ENCODE data around the gene SLC22A31.
A peak's percentile ranks its signal among the peaks of the same experiment; 100 is the strongest.

Gene SLC22A31

GRCh38 chr16:89233678-89234490 lies 33.5 kb upstream of the SLC22A31 start:
- Mint-ChIP-seq H3K9me3 (peaks cover 7% of the 10 kb centered on the region), H3K4me3 (no peak overlapping the region), H3K27me3 (no peaks in the 10 kb centered on the region), H3K27ac (ENCODE audit: low read depth) (no peak overlapping the region), H3K4me1 (no peaks in the 10 kb centered on the region), H3K36me3 (ENCODE audit: insufficient read depth) (peaks cover 2% of the 10 kb centered on the region)
- no peak for ATAC-seq (replicated peaks; ENCODE audit: extremely low read depth, poor library complexity, severe bottlenecking)
- no peak for DNase-seq (ENCODE audit: low spot score in 2 of 2)

- no peak for ATAC-seq (replicated peaks; ENCODE audit: extremely low read depth, poor library complexity, severe bottlenecking)
- no peak overlapping the region for H3K27ac Mint-ChIP-seq (ENCODE audit: low read depth)
- no peaks in the 10 kb centered on the region for H3K4me1 Mint-ChIP-seq
- H3K36me3 Mint-ChIP-seq (ENCODE audit: insufficient read depth) = peaks cover 2% of the 10 kb centered on the region
- H3K4me3 Mint-ChIP-seq = no peak overlapping the region
- DNase-seq (ENCODE audit: low spot score in 2 of 2) = no peak
- H3K9me3 Mint-ChIP-seq = peaks cover 7% of the 10 kb centered on the region
- H3K27me3 Mint-ChIP-seq = no peaks in the 10 kb centered on the region
Measured at GRCh38 chr16:89232107-89232506, 31.8 kb upstream of the SLC22A31 start.

- peaks cover 7% of the 10 kb centered on the region for H3K9me3 Mint-ChIP-seq
- no peaks in the 10 kb centered on the region for H3K27me3 Mint-ChIP-seq
- H3K36me3 Mint-ChIP-seq (ENCODE audit: insufficient read depth) = peaks cover 18% of the 10 kb centered on the region
- H3K27ac Mint-ChIP-seq (ENCODE audit: low read depth) = no peak overlapping the region
- ATAC-seq (replicated peaks; ENCODE audit: extremely low read depth, poor library complexity, severe bottlenecking) (no peak), DNase-seq (ENCODE audit: low spot score in 2 of 2) (no peak)
- no peaks in the 10 kb centered on the region for H3K4me1 Mint-ChIP-seq
- no peak overlapping the region for H3K4me3 Mint-ChIP-seq
Measured at GRCh38 chr16:89230255-89230654, 29.9 kb upstream of the SLC22A31 start.

- H3K27ac Mint-ChIP-seq (ENCODE audit: low read depth) = no peak overlapping the region
- no peaks in the 10 kb centered on the region for H3K9me3 Mint-ChIP-seq
- H3K36me3 Mint-ChIP-seq (ENCODE audit: insufficient read depth) = peaks cover 34% of the 10 kb centered on the region
- no peaks in the 10 kb centered on the region for H3K4me1 Mint-ChIP-seq
- no peaks in the 10 kb centered on the region for H3K27me3 Mint-ChIP-seq
- no peak for DNase-seq (ENCODE audit: low spot score in 2 of 2)
- no peak for ATAC-seq (replicated peaks; ENCODE audit: extremely low read depth, poor library complexity, severe bottlenecking)
- no peak overlapping the region for H3K4me3 Mint-ChIP-seq
Measured at GRCh38 chr16:89224665-89225064, 24.3 kb upstream of the SLC22A31 start.

GRCh38 chr16:89222931-89223330 lies 22.6 kb upstream of the SLC22A31 start:
- no peak overlapping the region for H3K27ac Mint-ChIP-seq (ENCODE audit: low read depth)
- ATAC-seq (replicated peaks; ENCODE audit: extremely low read depth, poor library complexity, severe bottlenecking) (no peak), DNase-seq (ENCODE audit: low spot score in 2 of 2) (no peak)
- no peaks in the 10 kb centered on the region for H3K27me3 Mint-ChIP-seq
- peaks cover 33% of the 10 kb centered on the region for H3K36me3 Mint-ChIP-seq (ENCODE audit: insufficient read depth)
- no peak overlapping the region for H3K4me3 Mint-ChIP-seq
- peaks cover under 1% of the 10 kb centered on the region for H3K4me1 Mint-ChIP-seq
- H3K9me3 Mint-ChIP-seq = no peaks in the 10 kb centered on the region

GRCh38 chr16:89221604-89222003 lies 21.3 kb upstream of the SLC22A31 start:
- ATAC-seq (replicated peaks; ENCODE audit: extremely low read depth, poor library complexity, severe bottlenecking) (no peak), DNase-seq (ENCODE audit: low spot score in 2 of 2) (no peak)
- H3K36me3 Mint-ChIP-seq (ENCODE audit: insufficient read depth) = peaks cover 39% of the 10 kb centered on the region
- H3K4me1 Mint-ChIP-seq = peaks cover 12% of the 10 kb centered on the region
- H3K9me3 Mint-ChIP-seq = no peaks in the 10 kb centered on the region
- no peak overlapping the region for H3K27ac Mint-ChIP-seq (ENCODE audit: low read depth)
- no peaks in the 10 kb centered on the region for H3K27me3 Mint-ChIP-seq
- H3K4me3 Mint-ChIP-seq = no peak overlapping the region

GRCh38 chr16:89219365-89219764 lies 19.0 kb upstream of the SLC22A31 start:
- no peak for DNase-seq (ENCODE audit: low spot score in 2 of 2)
- H3K4me3 Mint-ChIP-seq = peak overlapping the region; percentile 36
- no peaks in the 10 kb centered on the region for H3K9me3 Mint-ChIP-seq
- H3K27ac Mint-ChIP-seq (ENCODE audit: low read depth) = no peak overlapping the region
- no peaks in the 10 kb centered on the region for H3K27me3 Mint-ChIP-seq
- ATAC-seq (replicated peaks; ENCODE audit: extremely low read depth, poor library complexity, severe bottlenecking) = no peak
- peaks cover 17% of the 10 kb centered on the region for H3K4me1 Mint-ChIP-seq
- H3K36me3 Mint-ChIP-seq (ENCODE audit: insufficient read depth) = peaks cover 26% of the 10 kb centered on the region

- DNase-seq (ENCODE audit: low spot score in 2 of 2) = peak; percentile 63 to 64
- Mint-ChIP-seq H3K9me3 (no peaks in the 10 kb centered on the region), H3K27ac (ENCODE audit: low read depth) (peak within 1 kb of the TSS; percentile 62), H3K4me1 (peaks cover 17% of the 10 kb centered on the region), H3K4me3 (peak within 1 kb of the TSS; percentile 94), H3K36me3 (ENCODE audit: insufficient read depth) (peaks cover 18% of the 10 kb centered on the region), H3K27me3 (no peaks in the 10 kb centered on the region)
- peak; percentile 78 for ATAC-seq (replicated peaks; ENCODE audit: extremely low read depth, poor library complexity, severe bottlenecking)
Measured at GRCh38 chr16:89217388-89218191, 17.3 kb upstream of the SLC22A31 start, which contains the start of gene ZNF778. ZNF778 (plus strand) TSS chr16:89217703; CDS start chr16:89221128, 3,425 bp downstream.

- H3K27me3 Mint-ChIP-seq = no peaks in the 10 kb centered on the region
- peaks cover 17% of the 10 kb centered on the region for H3K36me3 Mint-ChIP-seq (ENCODE audit: insufficient read depth)
- H3K9me3 Mint-ChIP-seq = no peaks in the 10 kb centered on the region
- H3K27ac Mint-ChIP-seq (ENCODE audit: low read depth) = peak overlapping the region; percentile 62
- H3K4me3 Mint-ChIP-seq = peak overlapping the region; percentile 94
- peaks cover 17% of the 10 kb centered on the region for H3K4me1 Mint-ChIP-seq
- DNase-seq (ENCODE audit: low spot score in 2 of 2) = no peak
- no peak for ATAC-seq (replicated peaks; ENCODE audit: extremely low read depth, poor library complexity, severe bottlenecking)
Measured at GRCh38 chr16:89217138-89217387, 16.7 kb upstream of the SLC22A31 start.

GRCh38 chr16:89216315-89217137 lies 16.2 kb upstream of the SLC22A31 start:
- no peaks in the 10 kb centered on the region for H3K9me3 Mint-ChIP-seq
- H3K27ac Mint-ChIP-seq (ENCODE audit: low read depth) = peak overlapping the region; percentile 62
- peaks cover 17% of the 10 kb centered on the region for H3K36me3 Mint-ChIP-seq (ENCODE audit: insufficient read depth)
- DNase-seq (ENCODE audit: low spot score in 2 of 2) (peak; percentile 72 to 77), ATAC-seq (replicated peaks; ENCODE audit: extremely low read depth, poor library complexity, severe bottlenecking) (peak; percentile 76)
- H3K27me3 Mint-ChIP-seq = no peaks in the 10 kb centered on the region
- peak overlapping the region; percentile 94 for H3K4me3 Mint-ChIP-seq
- H3K4me1 Mint-ChIP-seq = peaks cover 17% of the 10 kb centered on the region

GRCh38 chr16:89210904-89211515 lies 10.7 kb upstream of the SLC22A31 start:
- Mint-ChIP-seq H3K4me1 (no peaks in the 10 kb centered on the region), H3K27ac (ENCODE audit: low read depth) (no peak overlapping the region), H3K36me3 (ENCODE audit: insufficient read depth) (no peaks in the 10 kb centered on the region), H3K27me3 (peaks cover 45% of the 10 kb centered on the region), H3K4me3 (no peak overlapping the region), H3K9me3 (no peaks in the 10 kb centered on the region)
- DNase-seq (ENCODE audit: low spot score in 2 of 2) = no peak
- no peak for ATAC-seq (replicated peaks; ENCODE audit: extremely low read depth, poor library complexity, severe bottlenecking)

All from central memory CD8-positive, alpha-beta T cell (primary cell).